ENCODE data around the gene FGF5.
"Not testable (repeated sequence)": the region's sequence is repeated elsewhere in the genome, so short reads cannot be mapped to it uniquely, and the experiment has no call there.

FGF5 gene

DNA sequence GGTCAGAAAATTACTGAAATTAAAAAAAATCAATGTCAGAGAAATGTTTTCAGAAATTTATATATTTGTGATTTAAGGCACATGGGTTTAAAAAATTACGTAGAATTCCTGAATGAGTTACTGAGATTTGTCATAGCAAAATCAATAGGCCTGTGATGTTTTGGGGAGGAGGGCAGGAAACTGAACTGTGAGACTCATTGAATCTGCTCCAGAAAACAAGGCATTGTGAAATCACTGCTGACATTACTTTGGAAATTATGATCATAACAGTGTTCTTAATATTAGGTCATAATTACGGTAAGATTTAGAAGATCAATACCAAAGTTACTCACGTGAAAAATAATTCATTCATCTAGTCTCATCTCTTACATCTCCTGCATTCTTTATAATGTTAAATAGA lies 5.3 kb downstream of the FGF5 start:
- no peak for TF ChIP-seq POLR2AphosphoS5 (IDR thresholded peaks at IDR 0.05; ENCODE audit: low read depth, low read length)
- TF ChIP-seq TAF1 (IDR thresholded peaks at IDR 0.05; ENCODE audit: low read depth, low read length), result no peak
- TF ChIP-seq POU2F2 (IDR thresholded peaks at IDR 0.05; ENCODE audit: low read depth, low read length), result no peak
- no peak for TF ChIP-seq SPI1 (IDR thresholded peaks at IDR 0.05; ENCODE audit: low read depth, low read length)
- TF ChIP-seq PAX5 (IDR thresholded peaks at IDR 0.05; ENCODE audit: insufficient read depth, low read length, severe bottlenecking), result no peak
- TF ChIP-seq POLR2A (IDR thresholded peaks at IDR 0.05; ENCODE audit: low read depth, low read length), result no peak
- FAIRE-seq (no peak), DNase-seq (ENCODE audit: insufficient read length, low spot score) (no peak)

DNA sequence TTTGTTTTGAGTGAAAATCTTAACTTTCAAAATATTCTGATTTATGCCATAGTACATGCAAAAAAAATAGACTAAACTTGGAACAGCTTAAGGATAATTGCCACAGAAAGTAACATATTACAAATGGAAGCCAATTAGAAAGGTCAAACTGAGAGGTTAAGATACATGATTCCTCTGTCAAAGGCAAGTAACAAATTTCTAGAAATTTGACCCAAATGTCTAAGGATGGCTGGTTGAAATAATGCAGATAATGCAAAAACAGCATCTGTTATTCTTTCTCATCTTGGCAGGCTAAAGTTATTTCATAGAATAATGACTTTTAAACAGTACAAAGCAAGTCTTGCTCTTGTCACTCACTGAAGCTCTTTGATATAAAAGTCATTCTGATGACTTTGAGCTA lies 10.5 kb downstream of the FGF5 start:
- DNase-seq (ENCODE audit: insufficient read length, low spot score) (no peak), FAIRE-seq (no peak)
- TF ChIP-seq TAF1 (IDR thresholded peaks at IDR 0.05; ENCODE audit: low read depth, low read length), result no peak
- TF ChIP-seq POLR2AphosphoS5 (IDR thresholded peaks at IDR 0.05; ENCODE audit: low read depth, low read length), result no peak
- TF ChIP-seq POLR2A (IDR thresholded peaks at IDR 0.05; ENCODE audit: low read depth, low read length), result no peak
- TF ChIP-seq SPI1 (IDR thresholded peaks at IDR 0.05; ENCODE audit: low read depth, low read length), result no peak
- no peak for TF ChIP-seq POU2F2 (IDR thresholded peaks at IDR 0.05; ENCODE audit: low read depth, low read length)
- TF ChIP-seq PAX5 (IDR thresholded peaks at IDR 0.05; ENCODE audit: insufficient read depth, low read length, severe bottlenecking), result no peak

DNA sequence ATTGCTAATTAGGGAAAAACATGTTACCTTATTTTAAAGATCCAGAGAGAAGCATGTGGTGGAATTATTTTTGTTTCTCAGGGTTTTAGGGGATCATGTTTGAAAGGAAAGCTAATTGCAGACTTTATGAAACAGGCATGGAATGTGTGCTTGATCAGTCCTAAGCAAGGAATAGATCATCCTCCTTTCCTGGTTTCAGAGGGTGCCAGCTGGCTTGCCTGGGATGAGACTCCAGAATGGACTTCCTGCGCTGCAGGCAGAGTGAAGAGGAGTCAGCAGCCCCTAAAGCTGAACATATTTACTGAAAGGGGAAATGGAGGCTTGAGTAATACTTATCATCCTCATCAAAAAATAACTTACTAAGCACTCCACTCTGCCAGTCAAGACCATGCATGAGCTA lies 13.3 kb downstream of the FGF5 start:
- TF ChIP-seq PAX5 (IDR thresholded peaks at IDR 0.05; ENCODE audit: insufficient read depth, low read length, severe bottlenecking) (no peak), POU2F2 (IDR thresholded peaks at IDR 0.05; ENCODE audit: low read depth, low read length) (no peak), TAF1 (IDR thresholded peaks at IDR 0.05; ENCODE audit: low read depth, low read length) (no peak), SPI1 (IDR thresholded peaks at IDR 0.05; ENCODE audit: low read depth, low read length) (no peak), POLR2A (IDR thresholded peaks at IDR 0.05; ENCODE audit: low read depth, low read length) (no peak), POLR2AphosphoS5 (IDR thresholded peaks at IDR 0.05; ENCODE audit: low read depth, low read length) (no peak)
- DNase-seq (ENCODE audit: insufficient read length, low spot score) (no peak), FAIRE-seq (no peak)

DNA sequence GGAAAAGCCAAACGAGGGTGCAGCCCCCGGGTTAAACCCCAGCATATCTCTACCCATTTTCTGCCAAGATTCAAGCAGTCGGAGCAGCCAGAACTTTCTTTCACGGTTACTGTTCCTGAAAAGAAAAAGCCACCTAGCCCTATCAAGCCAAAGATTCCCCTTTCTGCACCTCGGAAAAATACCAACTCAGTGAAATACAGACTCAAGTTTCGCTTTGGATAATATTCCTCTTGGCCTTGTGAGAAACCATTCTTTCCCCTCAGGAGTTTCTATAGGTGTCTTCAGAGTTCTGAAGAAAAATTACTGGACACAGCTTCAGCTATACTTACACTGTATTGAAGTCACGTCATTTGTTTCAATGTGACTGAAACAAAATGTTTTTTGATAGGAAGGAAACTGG lies 20.0 kb downstream of the FGF5 start:
- TF ChIP-seq POLR2A (IDR thresholded peaks at IDR 0.05; ENCODE audit: low read depth, low read length) (no peak), POU2F2 (IDR thresholded peaks at IDR 0.05; ENCODE audit: low read depth, low read length) (no peak), POLR2AphosphoS5 (IDR thresholded peaks at IDR 0.05; ENCODE audit: low read depth, low read length) (no peak)
- DNase-seq (ENCODE audit: insufficient read length, low spot score) (no peak), FAIRE-seq (no peak)

DNA sequence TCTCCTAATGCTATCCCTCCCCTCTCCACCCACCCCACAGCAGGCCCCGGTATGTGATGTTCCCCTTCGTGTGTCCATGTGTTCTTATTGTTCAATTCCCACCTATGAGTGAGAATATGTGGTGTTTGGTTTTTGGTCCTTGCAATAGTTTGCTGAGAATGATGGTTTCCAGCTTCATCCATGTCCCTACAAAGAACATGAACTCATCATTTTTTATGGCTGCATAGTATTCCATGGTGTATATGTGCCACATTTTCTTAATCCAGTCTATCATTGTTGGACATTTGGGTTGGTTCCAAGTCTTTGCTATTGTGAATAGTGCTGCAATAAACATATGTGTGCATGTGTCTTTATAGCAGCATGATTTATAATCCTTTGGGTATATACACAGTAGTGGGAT lies 24.2 kb downstream of the FGF5 start:
- not testable (repeated sequence) for DNase-seq (ENCODE audit: insufficient read length, low spot score); FAIRE-seq

DNA sequence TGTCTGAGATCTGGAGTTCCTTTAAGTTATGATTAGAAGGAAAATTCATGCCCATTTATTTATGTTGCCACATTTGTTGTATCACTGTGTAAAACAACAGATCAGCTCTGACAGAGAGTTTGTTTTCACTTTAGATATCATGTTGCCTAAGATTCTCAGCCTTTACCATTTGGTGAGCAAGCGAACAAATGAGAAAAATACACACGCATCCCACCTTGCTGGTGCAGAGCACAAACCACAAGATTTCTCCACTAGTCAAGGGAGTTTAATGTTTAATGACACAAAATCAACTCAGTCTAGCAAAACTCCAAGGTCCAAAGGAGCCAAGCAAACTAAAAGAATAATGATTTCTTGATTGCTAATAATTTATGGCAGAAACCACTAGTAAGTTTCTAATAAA lies 27.7 kb downstream of the FGF5 start:
- FAIRE-seq (no peak), DNase-seq (ENCODE audit: insufficient read length, low spot score) (no peak)
- no peak for TF ChIP-seq SPI1 (IDR thresholded peaks at IDR 0.05; ENCODE audit: low read depth, low read length)
- TF ChIP-seq PAX5 (IDR thresholded peaks at IDR 0.05; ENCODE audit: insufficient read depth, low read length, severe bottlenecking), result no peak
- no peak for TF ChIP-seq POLR2A (IDR thresholded peaks at IDR 0.05; ENCODE audit: low read depth, low read length)
- no peak for TF ChIP-seq POLR2AphosphoS5 (IDR thresholded peaks at IDR 0.05; ENCODE audit: low read depth, low read length)
- no peak for TF ChIP-seq POU2F2 (IDR thresholded peaks at IDR 0.05; ENCODE audit: low read depth, low read length)
- TF ChIP-seq TAF1 (IDR thresholded peaks at IDR 0.05; ENCODE audit: low read depth, low read length), result no peak

DNA sequence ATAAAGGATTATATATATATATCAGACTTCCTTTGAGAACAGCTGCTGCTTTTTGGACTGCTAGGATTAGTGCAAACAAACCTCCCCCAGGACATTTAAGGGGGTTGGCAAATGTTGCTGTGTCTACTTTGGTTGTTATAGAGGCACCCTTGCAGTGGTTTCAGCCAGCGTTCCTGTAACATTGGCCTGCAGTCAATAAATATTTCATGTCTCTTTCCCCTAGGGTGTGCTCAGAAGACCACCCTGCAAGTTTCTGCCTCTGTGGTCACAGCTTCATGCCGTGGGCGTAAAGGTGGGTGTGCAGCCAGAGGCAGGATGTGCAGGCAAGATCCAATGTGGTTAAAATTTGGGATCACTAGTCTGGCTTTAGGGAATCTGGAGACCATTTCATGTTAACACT lies 28.9 kb downstream of the FGF5 start:
- no peak for FAIRE-seq
- TF ChIP-seq POLR2A (IDR thresholded peaks at IDR 0.05; ENCODE audit: low read depth, low read length), result no peak
- no peak for TF ChIP-seq PAX5 (IDR thresholded peaks at IDR 0.05; ENCODE audit: insufficient read depth, low read length, severe bottlenecking)
- no peak for TF ChIP-seq TAF1 (IDR thresholded peaks at IDR 0.05; ENCODE audit: low read depth, low read length)
- TF ChIP-seq POU2F2 (IDR thresholded peaks at IDR 0.05; ENCODE audit: low read depth, low read length), result no peak
- no peak for TF ChIP-seq POLR2AphosphoS5 (IDR thresholded peaks at IDR 0.05; ENCODE audit: low read depth, low read length)
- no peak for TF ChIP-seq SPI1 (IDR thresholded peaks at IDR 0.05; ENCODE audit: low read depth, low read length)
- no peak for DNase-seq (ENCODE audit: insufficient read length, low spot score)

DNA sequence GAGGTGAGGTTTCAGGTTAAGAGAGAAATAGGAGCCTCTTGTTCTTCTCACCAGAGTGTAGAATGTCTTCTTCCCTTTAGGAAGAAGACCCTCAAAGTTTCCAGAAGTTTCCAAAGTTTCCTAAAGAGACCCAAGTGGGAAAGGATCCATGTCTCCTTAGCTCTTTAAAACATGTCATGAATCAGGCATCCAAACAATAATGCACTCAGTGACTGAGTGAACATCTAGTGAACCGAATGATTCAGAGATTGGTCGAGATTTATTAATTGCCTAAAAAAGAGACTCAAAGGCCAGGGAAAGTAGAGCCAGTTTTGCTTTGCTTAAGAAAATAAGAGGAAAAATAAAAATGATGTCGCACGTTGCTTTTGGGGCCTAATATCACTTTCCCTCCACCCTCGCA lies 29.4 kb downstream of the FGF5 start:
- FAIRE-seq, result no peak
- no peak for TF ChIP-seq TAF1 (IDR thresholded peaks at IDR 0.05; ENCODE audit: low read depth, low read length)
- TF ChIP-seq POLR2AphosphoS5 (IDR thresholded peaks at IDR 0.05; ENCODE audit: low read depth, low read length), result no peak
- TF ChIP-seq SPI1 (IDR thresholded peaks at IDR 0.05; ENCODE audit: low read depth, low read length), result no peak
- TF ChIP-seq PAX5 (IDR thresholded peaks at IDR 0.05; ENCODE audit: insufficient read depth, low read length, severe bottlenecking), result no peak
- DNase-seq (ENCODE audit: insufficient read length, low spot score), result no peak

DNA sequence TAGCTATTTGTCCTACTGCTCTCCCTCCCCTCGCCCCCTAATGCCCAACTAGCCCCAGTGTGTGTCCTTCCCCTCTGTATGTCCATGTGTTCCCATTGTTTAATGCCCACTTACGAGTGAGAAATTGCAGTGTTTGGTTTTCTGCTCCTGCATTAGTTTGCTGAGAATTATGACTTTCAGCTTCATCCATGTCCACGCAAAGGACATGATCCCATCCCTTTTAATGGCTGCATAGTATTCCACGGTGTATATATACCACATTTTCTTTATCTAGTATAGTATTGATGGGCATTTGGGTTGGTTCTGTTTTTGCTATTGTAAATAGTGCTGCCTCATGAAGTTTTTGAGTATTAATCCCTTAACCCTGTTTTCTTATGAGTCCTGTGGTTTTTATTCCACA lies 35.4 kb downstream of the FGF5 start:
- TF ChIP-seq SPI1 (IDR thresholded peaks at IDR 0.05; ENCODE audit: low read depth, low read length) (no peak), POU2F2 (IDR thresholded peaks at IDR 0.05; ENCODE audit: low read depth, low read length) (no peak), PAX5 (IDR thresholded peaks at IDR 0.05; ENCODE audit: insufficient read depth, low read length, severe bottlenecking) (no peak), POLR2A (IDR thresholded peaks at IDR 0.05; ENCODE audit: low read depth, low read length) (no peak), TAF1 (IDR thresholded peaks at IDR 0.05; ENCODE audit: low read depth, low read length) (no peak), POLR2AphosphoS5 (IDR thresholded peaks at IDR 0.05; ENCODE audit: low read depth, low read length) (no peak)
- no peak for FAIRE-seq
- DNase-seq (ENCODE audit: insufficient read length, low spot score), result no peak

DNA sequence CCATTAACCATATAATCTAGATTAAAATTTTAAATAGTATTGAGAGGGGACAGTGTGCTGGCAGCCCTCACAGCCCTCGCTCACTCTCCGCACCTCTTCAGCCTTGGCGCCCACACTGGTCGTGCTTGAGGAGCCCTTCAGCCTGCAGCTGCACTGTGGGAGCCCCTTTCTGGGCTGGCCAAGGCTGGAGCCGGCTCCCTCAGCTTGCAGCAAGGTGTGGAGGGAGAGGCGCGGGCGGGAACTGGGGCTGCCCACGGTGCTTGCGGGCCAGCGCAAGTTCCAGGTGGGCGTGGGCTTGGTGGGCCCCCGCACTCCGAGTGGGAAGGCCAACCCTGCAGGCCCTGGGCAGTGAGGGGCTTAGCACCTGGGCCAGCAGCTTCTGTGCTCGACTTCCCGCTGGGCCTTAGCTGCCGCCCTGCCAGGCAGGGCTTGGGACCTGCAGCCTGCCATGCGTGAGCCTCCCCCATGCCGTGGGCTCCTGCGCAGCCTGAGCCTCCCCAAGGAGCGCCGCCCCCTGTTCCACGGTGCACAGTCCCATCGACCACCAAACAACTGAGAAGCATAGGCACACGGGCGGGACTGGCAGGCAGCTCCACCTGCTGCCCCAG lies 36.3 kb downstream of the FGF5 start:
- TF ChIP-seq PAX5 (IDR thresholded peaks at IDR 0.05; ENCODE audit: insufficient read depth, low read length, severe bottlenecking) (no peak), POU2F2 (IDR thresholded peaks at IDR 0.05; ENCODE audit: low read depth, low read length) (no peak)
- FAIRE-seq, result no peak
- no peak for DNase-seq (ENCODE audit: insufficient read length, low spot score)

DNA sequence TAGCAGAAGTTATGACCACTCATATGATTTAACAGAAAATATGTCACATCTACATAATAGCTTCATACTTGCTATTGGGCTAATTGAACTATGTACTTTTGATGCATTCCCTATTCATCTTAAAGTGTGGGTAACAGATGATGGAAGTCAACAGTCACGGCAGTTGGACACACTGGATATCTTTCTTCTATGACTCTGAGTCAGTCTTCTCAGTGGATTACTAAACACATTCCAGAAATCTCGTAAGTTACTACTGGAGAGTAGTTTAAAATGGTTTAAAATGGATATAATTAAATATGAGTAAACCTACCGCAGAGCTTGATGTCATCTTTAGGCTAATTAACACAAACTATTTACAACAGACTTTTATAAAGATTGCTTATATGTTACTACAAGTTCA lies 39.0 kb downstream of the FGF5 start:
- no peak for TF ChIP-seq PAX5 (IDR thresholded peaks at IDR 0.05; ENCODE audit: insufficient read depth, low read length, severe bottlenecking)
- no peak for TF ChIP-seq POLR2A (IDR thresholded peaks at IDR 0.05; ENCODE audit: low read depth, low read length)
- no peak for TF ChIP-seq POU2F2 (IDR thresholded peaks at IDR 0.05; ENCODE audit: low read depth, low read length)
- no peak for TF ChIP-seq TAF1 (IDR thresholded peaks at IDR 0.05; ENCODE audit: low read depth, low read length)
- no peak for DNase-seq (ENCODE audit: insufficient read length, low spot score)
- no peak for FAIRE-seq

Data from GM12891 (cell line).